WTC11 (cell line): ENCODE measurements around the gene PRKCB. TPM values are rescaled to one million over a fixed set of nuclear protein-coding genes. Genes with fewer than 3 reads are reported as not detected.

ENCODE experiments used
- ATAC-seq: fragments of 200-7000 bp; cut with Tn5 transposase; 2 replicates; pipeline ENCODE4 v1.10.0; 2021; ENCODE audit warnings: mild to moderate bottlenecking, moderate library complexity
- CTCF ChIA-PET: fragments of 300-600 bp; sonication (Branson Sonifier 250); formaldehyde crosslinking; loops from one replicate; lab custom pipeline; 2021; ENCODE audit warnings: antibody characterized with exemption; lab: Charles Lee
- POLR2A ChIA-PET: fragments of 350-600 bp; sonication (Branson Sonifier 250); formaldehyde crosslinking; loops from one replicate; lab custom pipeline; 2021; ENCODE audit warnings: antibody characterized with exemption; lab: Charles Lee
- DNase-seq: peaks from one replicate; pipeline ENCODE4 v3.0.0; 2021; ENCODE audit warnings: low spot score
- H3K27ac Mint-ChIP-seq: 2 replicates; pipeline ENCODE4 v1.8.0; 2021; ENCODE audit warnings: mixed read lengths
- H3K27me3 Mint-ChIP-seq: 2 replicates; pipeline ENCODE4 v1.8.0; 2021; ENCODE audit warnings: low read depth, mild to moderate bottlenecking, moderate library complexity, mixed read lengths
- H3K36me3 Mint-ChIP-seq: 2 replicates; pipeline ENCODE4 v1.8.0; 2021; ENCODE audit warnings: mixed read lengths
- H3K4me1 Mint-ChIP-seq: 2 replicates; pipeline ENCODE4 v1.8.0; 2022; ENCODE audit warnings: mixed read lengths
- H3K4me3 Mint-ChIP-seq: 2 replicates; pipeline ENCODE4 v1.8.0; 2021; ENCODE audit warnings: mild to moderate bottlenecking, moderate library complexity, mixed read lengths
- H3K9me3 Mint-ChIP-seq: 2 replicates; pipeline ENCODE4 v1.8.0; 2021; ENCODE audit warnings: mixed read lengths
- ATF2 ChIP-seq: sonication (generic); formaldehyde crosslinking; IDR thresholded peaks from 2 replicates; pipeline ENCODE4 v1.8.1; 2022; ENCODE audit warnings: low read depth, missing genetic modification reagents, borderline replicate concordance
- E2F5 ChIP-seq: sonication (generic); formaldehyde crosslinking; IDR thresholded peaks from 2 replicates; pipeline ENCODE4 v1.8.1; 2022; ENCODE audit warnings: mild to moderate bottlenecking, moderate library complexity, missing genetic modification reagents
- ERG ChIP-seq: fragments of 250-450 bp; sonication (Bioruptor Pico); IDR thresholded peaks from 2 replicates; pipeline ENCODE4 v1.8.0; 2021; ENCODE audit warnings: mild to moderate bottlenecking
- FOXP1 ChIP-seq: sonication (generic); formaldehyde crosslinking; IDR thresholded peaks from 2 replicates; pipeline ENCODE4 v1.8.0; 2022; ENCODE audit warnings: missing genetic modification reagents, mild to moderate bottlenecking, moderate library complexity, borderline replicate concordance
- HMGA2 ChIP-seq: fragments of 250-450 bp; sonication (Bioruptor Pico); IDR thresholded peaks from 2 replicates; pipeline ENCODE4 v1.4.0; 2021; ENCODE audit warnings: mild to moderate bottlenecking, moderate library complexity
- HMGXB4 ChIP-seq: sonication (generic); formaldehyde crosslinking; IDR thresholded peaks from 2 replicates; pipeline ENCODE4 v1.8.1; 2023; ENCODE audit warnings: mild to moderate bottlenecking, moderate library complexity, missing genetic modification reagents
- MLX ChIP-seq: sonication (generic); formaldehyde crosslinking; IDR thresholded peaks from 2 replicates; pipeline ENCODE4 v1.8.1; 2023; ENCODE audit warnings: mild to moderate bottlenecking, missing genetic modification reagents, moderate library complexity
- NR3C1 ChIP-seq: sonication (generic); formaldehyde crosslinking; conservative IDR thresholded peaks from 2 replicates; pipeline ENCODE4 v1.8.1; 2023; ENCODE audit warnings: low read depth, mild to moderate bottlenecking, missing genetic modification reagents
- RELA ChIP-seq: sonication (generic); formaldehyde crosslinking; IDR thresholded peaks from 2 replicates; pipeline ENCODE4 v1.8.1; 2022; ENCODE audit warnings: missing genetic modification reagents, mild to moderate bottlenecking, borderline replicate concordance
- RORB ChIP-seq: fragments of 250-450 bp; sonication (Bioruptor Pico); IDR thresholded peaks from 2 replicates; pipeline ENCODE4 v1.9.0; 2021; ENCODE audit warnings: mild to moderate bottlenecking
- SOX15 ChIP-seq: fragments of 250-450 bp; sonication (Bioruptor Pico); IDR thresholded peaks from 2 replicates; pipeline ENCODE4 v1.9.0; 2021; ENCODE audit warnings: mild to moderate bottlenecking
- TCF7 ChIP-seq: sonication (generic); formaldehyde crosslinking; IDR thresholded peaks from 2 replicates; pipeline ENCODE4 v1.8.0; 2022; ENCODE audit warnings: mild to moderate bottlenecking, low read depth, missing genetic modification reagents, moderate library complexity
- TEAD1 ChIP-seq: sonication (generic); formaldehyde crosslinking; IDR thresholded peaks from 2 replicates; pipeline ENCODE4 v1.8.0; 2022; ENCODE audit warnings: mild to moderate bottlenecking, missing genetic modification reagents
- ZBTB21 ChIP-seq: sonication (generic); formaldehyde crosslinking; IDR thresholded peaks from 2 replicates; pipeline ENCODE4 v1.8.1; 2023; ENCODE audit warnings: mild to moderate bottlenecking, missing genetic modification reagents, borderline replicate concordance
- ZBTB43 ChIP-seq: sonication (generic); formaldehyde crosslinking; IDR thresholded peaks from 2 replicates; pipeline ENCODE4 v1.8.1; 2023; ENCODE audit warnings: mild to moderate bottlenecking, missing genetic modification reagents
- ZMAT4 ChIP-seq: fragments of 250-450 bp; sonication (Bioruptor Pico); IDR thresholded peaks from 2 replicates; pipeline ENCODE4 v1.9.0; 2021; ENCODE audit warnings: mild to moderate bottlenecking
- ZNF263 ChIP-seq: sonication (generic); formaldehyde crosslinking; IDR thresholded peaks from 2 replicates; pipeline ENCODE4 v1.8.1; 2022; ENCODE audit warnings: low read depth, mild to moderate bottlenecking, moderate library complexity, missing genetic modification reagents
- ZNF416 ChIP-seq: fragments of 250-450 bp; sonication (Bioruptor Pico); IDR thresholded peaks from 2 replicates; pipeline ENCODE4 v1.9.0; 2021; ENCODE audit warnings: mild to moderate bottlenecking, inconsistent platforms
- ZNF532 ChIP-seq: fragments of 250-450 bp; sonication (Bioruptor Pico); IDR thresholded peaks from 2 replicates; pipeline ENCODE4 v1.9.0; 2021; ENCODE audit warnings: mild to moderate bottlenecking, borderline replicate concordance
- total RNA-seq: library from RNA; stranded (reverse); gene quantifications from 3 replicates; pipeline ENCODE4 v1.2.3, GENCODE V29; 2021

The PRKCB gene
- total RNA-seq, 1 experiment from 2014 or later = 6.9 TPM

- Mint-ChIP-seq H3K27ac (peak overlapping the region; percentile 86), H3K36me3 (no peaks in the 10 kb centered on the region)
- DNase-seq (no peak), ATAC-seq (peak; percentile 43)
- TF ChIP-seq ZNF263 (CRISPR knock-in tag) (no peak), ZNF416 (no peak), ZMAT4 (CRISPR knock-in tag) (no peak)
- TF ChIP-seq, all 79 proteins: peak for 0
- POLR2A ChIA-PET = interaction anchor here (0.5 kb wide), 1 partner anchor 541 kb away, joined by 3 read pairs; no protein-coding TSS in a partner anchor
- no peaks in the 10 kb centered on the region for H3K9me3 Mint-ChIP-seq
- H3K4me1 Mint-ChIP-seq = peaks cover 33% of the 10 kb centered on the region
- CTCF ChIA-PET = interaction anchor here (1.0 to 1.6 kb wide), 3 partner anchors 24 to 109 kb away, joined by 3 to 5 read pairs (median 4); no protein-coding TSS in a partner anchor
- no peak overlapping the region for H3K4me3 Mint-ChIP-seq
- H3K27me3 Mint-ChIP-seq = no peaks in the 10 kb centered on the region; the same call in 1 of the 2 replicates
Observed at GRCh38 chr16:23901178-23902033, 65.6 kb downstream of the PRKCB start.

- H3K9me3 Mint-ChIP-seq = no peaks in the 10 kb centered on the region
- no peak for TF ChIP-seq FOXP1
- no peak for TF ChIP-seq HMGXB4
- TF ChIP-seq ZNF532 (CRISPR knock-in tag) = no peak
- TF ChIP-seq ATF2 (CRISPR knock-in tag) = no peak
- TF ChIP-seq ERG (CRISPR knock-in tag) = no peak
- no peak for TF ChIP-seq ZBTB43 (CRISPR knock-in tag)
- no peak for TF ChIP-seq ZBTB21 (CRISPR knock-in tag)
- no peak for TF ChIP-seq NR3C1 (CRISPR knock-in tag)
- no peak for TF ChIP-seq E2F5 (CRISPR knock-in tag)
- no peak for TF ChIP-seq SOX15 (CRISPR knock-in tag)
- no peak for TF ChIP-seq TCF7
- TF ChIP-seq MLX (CRISPR knock-in tag) = no peak
- no peak for TF ChIP-seq HMGA2
- no peak for TF ChIP-seq RELA (CRISPR knock-in tag)
- no peak for TF ChIP-seq RORB (CRISPR knock-in tag)
- no peak for TF ChIP-seq TEAD1
- ChIA-PET POLR2A (no interaction called here), CTCF (interaction anchor here (1.5 to 1.6 kb wide), 2 partner anchors 25 to 108 kb away, joined by 4 to 5 read pairs; no protein-coding TSS in a partner anchor)
- H3K27me3 Mint-ChIP-seq = no peaks in the 10 kb centered on the region; the same call in 1 of the 2 replicates
- no peak for ATAC-seq
- DNase-seq = no peak
- H3K36me3 Mint-ChIP-seq = no peaks in the 10 kb centered on the region
- peaks cover 33% of the 10 kb centered on the region for H3K4me1 Mint-ChIP-seq
- H3K27ac Mint-ChIP-seq = peak overlapping the region; percentile 86
- H3K4me3 Mint-ChIP-seq = no peak overlapping the region
Observed at GRCh38 chr16:23902034-23902747, 66.4 kb downstream of the PRKCB start.
